ENCODE results near the gene CTPS2.
"Not testable (repeated sequence)": the region's sequence is repeated elsewhere in the genome, so short reads cannot be mapped to it uniquely, and the experiment has no call there.

CTPS2 gene

DNA sequence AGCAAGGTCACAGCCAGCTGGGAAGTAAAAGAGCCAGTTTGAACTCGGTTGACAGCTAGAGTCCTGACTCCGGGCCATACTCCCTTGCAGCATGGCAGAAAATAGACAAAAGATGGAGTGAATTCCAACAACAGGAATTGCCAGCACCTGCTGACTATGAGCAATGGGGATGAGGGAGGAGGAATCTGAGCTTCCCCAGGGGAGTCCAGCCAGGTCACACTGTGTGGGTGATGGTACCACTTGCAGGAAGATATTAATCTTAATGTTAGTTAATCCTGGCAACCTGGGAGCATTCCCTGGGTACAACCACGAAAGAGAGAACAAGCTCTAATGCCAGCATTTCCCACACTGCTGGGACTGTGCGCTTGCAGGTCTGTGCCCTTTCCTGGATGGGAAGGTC, 110.6 kb downstream of the CTPS2 start:
- DNase-seq, result no peak

DNA sequence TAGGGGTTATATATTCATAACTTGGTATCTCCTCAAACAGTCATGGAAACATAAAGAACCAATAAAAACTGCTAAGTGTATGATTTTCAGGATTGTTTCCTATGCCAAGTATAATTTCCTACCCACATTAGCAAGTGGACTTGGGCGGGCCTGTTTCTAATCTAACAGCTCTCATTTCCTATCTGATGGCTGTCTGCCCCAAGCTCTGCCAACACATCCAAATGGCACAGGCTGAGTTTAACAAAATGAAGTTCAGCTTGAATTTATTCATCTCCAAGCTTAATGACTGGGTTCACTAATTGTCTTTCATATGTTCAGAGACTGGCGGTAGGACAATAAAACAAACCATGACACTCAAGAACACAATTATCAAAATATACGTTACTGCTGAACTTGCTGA, 118.0 kb downstream of the CTPS2 start:
- no peak for DNase-seq

DNA sequence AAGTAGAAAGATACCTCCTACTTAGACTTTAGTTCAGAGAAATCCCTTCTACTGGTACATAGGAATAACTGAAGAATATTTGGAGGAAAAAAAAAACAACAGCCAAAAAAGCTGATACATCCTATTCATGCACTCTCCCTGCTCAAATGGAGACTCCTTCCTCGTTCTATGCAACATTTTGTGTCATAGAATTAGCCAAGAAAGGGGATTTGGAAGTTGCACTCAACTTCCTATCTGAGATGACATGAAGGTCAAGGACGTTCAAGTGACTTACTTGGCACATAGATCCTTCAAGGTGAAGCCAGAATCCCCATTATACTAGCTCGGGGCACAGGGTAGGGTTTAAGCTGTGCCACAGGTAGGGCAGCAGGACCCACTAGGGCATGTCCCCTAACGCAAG, 118.7 kb downstream of the CTPS2 start:
- no peak for DNase-seq

DNA sequence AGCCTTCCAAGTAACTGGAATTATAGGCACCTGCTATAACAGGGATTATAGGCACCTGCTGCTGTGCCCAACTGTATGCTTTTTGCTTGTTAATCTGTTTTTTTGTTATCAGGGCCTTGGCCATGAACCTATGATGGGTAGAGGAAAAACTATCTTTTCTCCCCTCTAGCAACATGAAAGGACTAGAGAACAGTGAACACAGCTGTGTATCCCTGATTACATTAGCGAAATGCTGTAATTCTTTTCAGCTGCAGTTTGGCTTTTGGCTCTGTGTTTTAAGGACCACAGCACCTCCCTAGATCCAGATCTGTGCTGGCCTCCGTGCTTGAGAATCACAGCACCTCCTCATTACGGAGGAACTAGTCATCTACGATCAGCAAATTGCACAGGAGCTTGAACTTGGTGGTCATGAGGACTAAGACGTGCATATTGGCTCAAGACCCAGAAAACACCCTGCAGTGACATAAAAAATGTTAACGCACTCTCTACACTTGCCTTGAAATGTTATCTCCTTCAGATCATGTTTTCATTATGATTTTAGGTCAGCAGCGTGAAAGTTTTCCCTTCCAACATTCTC, 120.2 kb downstream of the CTPS2 start:
- no peak for DNase-seq

DNA sequence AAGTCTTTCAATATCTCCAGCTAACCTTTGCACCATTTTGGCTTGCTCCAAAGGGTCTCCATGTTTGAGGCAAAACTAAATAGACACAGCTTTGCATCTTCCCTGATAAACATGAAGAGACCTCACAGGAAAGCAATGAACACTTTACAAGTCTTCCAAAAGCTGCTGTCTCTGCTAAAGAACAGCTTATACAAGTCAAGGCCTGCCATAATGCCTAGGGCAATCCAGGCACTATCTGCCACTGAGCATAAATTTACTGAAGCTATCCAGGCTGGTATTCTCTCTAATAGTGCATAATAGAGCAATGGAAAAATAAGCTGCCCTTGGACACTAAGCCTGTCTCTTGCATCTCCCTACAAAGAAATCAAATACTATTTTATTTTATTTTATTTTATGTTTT, 122.6 kb downstream of the CTPS2 start:
- no peak for DNase-seq

DNA sequence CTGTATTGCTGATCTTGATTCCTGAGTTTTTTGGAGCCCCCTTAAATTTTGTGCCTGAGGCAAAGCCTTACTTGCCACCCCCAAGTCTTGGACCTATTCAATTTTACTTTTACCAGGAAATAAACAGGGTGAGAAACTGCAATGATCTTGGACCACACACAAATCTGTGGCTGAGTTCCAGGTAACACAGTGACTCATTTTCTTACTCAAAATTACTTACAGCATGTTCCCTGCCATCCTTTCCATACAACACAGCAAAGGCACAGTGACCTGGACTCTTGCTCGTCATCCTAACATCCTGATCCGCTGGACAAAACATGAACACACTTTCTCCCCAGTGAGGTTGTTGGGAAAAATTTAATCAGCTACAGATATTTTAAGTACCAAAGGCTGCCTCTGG, 123.3 kb downstream of the CTPS2 start:
- no peak for DNase-seq

DNA sequence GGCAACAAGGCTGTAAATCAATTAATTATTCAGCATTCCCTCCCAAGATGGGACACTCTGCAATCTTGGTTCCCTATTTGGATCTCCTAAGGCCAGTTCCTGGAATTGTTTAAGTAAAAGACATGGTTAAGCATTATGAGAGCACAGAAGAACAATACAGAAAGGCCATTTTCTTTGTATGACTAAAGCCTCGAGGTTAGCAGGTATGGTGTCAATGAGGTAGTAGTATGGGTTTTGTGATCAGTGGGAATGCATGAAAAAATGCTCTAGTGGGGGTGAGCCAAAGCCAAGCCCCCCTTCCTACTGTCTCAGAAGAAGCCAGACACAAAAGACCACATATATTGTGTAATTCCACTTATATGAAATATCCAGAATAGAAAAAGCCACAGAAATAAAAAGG, 124.2 kb downstream of the CTPS2 start:
- no peak for DNase-seq

DNA sequence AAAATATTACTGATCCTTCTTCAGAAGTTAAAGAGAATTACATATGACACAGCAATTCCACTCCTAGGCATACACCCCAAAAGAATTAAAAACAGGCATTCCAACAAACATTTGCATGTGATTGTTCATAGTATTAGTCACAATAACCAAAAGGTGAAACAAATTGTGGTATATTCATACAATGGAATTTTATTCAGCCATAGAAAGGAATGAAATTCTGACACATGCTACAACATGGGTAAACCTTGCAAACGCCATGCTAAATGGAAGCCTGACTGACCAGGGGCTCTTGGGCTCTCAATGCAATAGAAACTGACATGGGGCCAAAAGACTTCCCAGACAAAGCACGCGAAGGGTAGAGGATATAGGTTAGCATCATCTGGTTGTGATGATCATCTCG, 124.6 kb downstream of the CTPS2 start:
- DNase-seq, result no peak

DNA sequence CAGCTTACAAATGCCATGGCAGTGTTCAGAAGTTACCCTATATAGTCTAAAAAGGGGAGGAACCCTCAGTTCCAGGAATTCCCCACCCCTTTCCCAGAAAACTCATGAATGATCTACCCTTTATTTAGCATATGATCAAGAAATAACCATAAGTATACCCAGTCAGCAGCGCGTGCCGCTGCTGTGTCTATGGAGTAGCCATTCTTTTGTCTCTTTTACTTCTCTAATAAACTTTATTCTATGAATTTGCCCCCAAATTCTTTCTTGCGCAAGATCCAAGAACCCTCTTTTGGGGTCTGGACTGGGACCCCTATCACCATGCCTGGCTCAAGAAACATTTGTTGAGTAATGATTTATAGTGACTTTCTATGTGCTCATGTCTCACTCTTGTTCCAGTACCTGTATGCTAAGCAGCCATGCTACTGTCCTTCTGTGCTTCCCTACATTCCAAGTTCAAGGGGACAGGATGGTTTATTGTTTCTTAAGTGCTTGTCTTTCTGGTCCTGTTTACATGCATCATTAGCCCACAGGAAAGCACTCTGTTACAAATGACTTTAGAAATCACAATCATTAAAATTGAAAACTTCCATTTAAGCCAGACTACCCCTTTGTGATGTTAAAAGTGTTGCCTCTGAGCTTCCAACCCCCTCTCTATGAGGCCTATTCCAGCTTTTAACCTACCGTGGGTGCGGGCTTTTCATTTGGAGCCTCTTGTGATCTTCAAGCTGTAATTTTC, 125.9 kb downstream of the CTPS2 start:
- DNase-seq, result no peak

DNA sequence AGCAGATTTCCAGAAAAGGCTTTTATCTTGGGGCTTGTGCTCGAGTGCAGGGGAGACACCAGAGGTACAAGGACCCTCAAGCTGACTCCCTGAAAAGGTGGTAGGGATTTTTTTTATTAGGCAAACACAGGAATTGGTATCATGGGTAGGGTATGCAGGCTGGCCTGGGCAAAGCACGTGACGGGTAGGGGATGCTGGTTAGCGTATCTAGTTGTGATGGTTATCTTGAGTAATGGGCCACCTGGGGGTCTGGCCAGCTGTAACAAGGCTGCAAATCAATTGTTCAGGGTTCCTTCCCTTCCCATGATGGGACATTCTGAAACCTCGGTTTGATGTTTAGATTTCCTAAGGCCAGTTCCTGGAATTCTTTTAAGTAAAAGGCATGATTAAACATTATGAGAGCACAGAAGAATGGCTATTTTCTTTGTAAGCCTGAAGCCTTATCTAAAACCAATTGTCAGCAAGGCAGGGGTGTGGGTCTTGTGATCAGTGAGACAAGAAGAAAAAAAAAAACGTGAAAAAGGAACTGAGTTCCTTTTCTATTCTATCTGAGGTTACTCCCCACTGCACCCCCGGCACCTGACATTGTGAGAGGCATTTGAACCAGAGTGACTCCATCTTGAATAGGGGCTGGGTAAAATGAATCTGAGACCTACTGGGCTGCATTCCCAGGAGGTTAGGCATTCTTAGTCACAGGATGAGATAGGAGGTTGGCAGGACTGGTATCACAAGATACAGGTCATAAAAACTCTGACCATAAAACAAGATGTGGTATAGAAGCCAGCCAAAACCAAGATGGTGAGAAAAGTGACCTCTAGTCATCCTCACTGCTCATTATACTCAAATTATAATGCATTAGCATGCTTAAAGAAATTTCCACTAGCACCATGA, 126.7 kb downstream of the CTPS2 start:
- no peak for DNase-seq

DNA sequence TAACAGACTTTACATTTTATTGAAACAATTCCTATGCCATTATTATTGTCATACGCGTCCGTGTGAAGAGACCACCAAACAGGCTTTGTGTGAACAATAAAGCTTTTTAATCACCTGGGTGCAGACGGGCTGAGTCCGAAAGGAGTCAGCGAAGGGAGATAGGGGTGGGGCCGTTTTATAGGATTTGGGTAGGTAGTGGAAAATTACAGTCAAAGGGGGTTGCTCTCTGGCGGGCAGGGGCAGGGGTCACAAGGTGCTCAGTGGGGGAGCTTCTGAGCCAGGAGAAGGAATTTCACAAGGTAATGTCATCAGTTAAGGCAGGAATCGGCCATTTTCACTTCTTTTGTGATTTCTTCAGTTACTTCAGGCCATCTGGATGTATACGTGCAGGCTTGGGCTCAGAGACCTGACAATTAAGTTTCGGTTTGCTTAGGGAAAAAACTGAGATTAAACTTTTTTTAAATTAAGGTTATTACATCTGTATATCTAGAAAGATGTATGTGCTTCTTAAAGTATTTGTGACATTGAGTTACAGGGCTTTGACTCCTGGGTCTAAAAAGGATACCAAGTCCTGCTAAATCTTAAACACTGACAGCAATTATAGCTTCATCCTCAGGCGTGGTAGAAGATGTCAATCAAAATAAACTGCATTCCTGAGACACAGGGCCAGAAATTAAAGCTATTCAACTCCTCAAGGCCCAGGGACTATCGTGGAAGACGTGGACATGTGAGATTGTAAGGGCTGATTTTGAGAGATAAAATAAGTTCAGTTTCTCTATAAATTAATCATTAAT, 132.3 kb downstream of the CTPS2 start:
- DNase-seq, result not testable (repeated sequence)

DNA sequence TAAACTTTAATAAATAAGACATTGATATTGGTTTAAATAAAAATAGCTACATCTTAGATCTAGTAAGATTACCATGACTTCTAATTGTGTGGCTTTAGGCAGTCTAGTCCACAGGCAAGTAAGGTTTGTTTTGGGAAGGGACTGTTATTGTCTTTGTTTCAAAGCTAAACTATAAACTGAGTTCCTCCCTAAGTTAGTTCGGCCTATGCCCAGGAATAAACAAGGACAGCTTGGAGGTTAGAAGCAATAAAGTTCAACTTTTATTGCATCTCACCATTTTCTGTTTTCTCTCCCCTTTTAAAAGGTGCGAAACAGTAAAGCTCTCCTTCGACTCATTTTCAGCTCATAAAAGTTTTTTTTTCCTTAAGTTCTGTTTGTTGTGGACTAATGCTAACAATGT, 133.0 kb downstream of the CTPS2 start:
- no peak for DNase-seq

DNA sequence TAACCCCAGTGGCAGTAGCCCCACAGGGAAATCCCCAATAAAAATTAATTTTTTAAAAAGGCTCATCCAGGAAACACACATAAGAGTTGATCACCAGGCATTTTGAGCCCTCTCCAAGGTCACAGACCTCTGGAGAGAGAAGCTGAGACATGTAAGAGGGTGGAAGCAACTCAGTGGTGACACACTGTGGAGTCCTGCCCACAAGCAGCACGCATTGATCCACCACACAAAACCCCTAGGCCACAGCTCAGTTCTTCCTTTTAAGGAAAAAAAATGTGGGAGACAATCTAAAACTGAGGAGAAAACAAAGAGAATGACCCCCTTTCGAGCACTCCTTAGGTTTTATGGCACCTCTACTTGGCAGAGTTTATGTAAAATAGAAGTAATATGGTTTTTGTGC, 134.3 kb downstream of the CTPS2 start:
- DNase-seq, result no peak

DNA sequence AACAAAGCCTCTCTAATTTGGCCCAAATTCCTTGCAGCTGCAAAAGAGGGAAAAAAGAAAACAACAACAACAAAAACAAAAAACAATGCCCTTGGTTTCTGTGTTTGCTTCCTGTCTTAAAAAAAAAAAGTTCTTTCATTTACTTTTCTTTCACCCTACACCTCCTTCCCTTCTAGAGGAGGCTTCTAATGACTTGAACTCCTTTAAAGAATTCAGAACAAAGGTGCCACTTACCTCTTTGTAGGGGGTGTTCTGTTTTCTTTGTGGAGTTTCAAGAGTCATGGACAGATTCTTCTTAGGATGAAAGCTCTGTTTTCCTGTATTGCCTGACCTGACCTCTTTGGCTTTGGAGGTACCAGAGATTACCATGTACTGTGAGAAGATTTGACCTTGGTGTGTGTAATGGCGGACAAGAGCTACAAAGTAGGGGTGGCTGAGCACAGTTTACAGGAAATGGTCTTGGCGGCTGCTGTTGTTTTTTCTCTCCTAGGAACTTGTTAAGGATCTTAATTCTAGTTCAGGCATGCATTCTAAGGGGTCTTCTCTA, 134.9 kb downstream of the CTPS2 start:
- DNase-seq, result no peak

DNA sequence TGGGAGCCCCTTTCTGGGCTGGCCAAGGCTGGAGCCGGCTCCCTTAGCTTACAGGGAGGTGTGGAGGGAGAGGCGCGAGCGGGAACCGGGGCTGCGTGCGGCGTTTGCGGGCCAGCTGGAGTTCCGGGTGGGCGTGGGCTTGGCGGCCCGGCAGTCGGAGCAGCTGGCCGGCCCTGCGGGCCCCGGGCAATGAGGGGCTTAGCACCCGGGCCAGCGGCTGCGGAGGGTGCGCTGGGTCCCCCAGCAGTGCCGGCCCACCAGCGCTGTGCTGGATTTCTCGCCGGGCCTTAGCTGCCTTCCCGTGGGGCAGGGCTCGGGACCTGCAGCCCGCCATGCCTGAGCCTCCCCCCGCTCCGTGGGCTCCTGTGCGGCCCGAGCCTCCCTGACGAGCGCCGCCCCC, 137.1 kb downstream of the CTPS2 start:
- DNase-seq, result not testable (repeated sequence)

DNA sequence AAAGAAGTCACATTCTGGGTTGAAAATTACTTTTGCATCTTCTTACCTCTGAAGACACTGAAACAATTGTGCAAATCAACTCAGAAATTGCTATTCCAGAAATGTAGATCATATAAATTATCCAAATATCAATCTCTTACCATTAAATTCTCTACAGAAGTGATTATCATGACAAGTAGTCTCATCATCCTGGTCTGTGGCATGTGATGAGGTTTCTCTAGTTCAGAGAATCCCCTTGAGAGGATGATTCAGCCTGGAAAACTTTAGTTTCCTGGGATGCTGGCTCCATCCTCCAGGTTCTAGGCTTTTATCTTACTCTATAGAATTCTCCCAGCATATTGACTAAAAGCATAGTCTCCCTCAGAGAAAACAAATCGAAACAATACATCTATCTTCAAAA, 138.7 kb downstream of the CTPS2 start:
- no peak for DNase-seq

DNA sequence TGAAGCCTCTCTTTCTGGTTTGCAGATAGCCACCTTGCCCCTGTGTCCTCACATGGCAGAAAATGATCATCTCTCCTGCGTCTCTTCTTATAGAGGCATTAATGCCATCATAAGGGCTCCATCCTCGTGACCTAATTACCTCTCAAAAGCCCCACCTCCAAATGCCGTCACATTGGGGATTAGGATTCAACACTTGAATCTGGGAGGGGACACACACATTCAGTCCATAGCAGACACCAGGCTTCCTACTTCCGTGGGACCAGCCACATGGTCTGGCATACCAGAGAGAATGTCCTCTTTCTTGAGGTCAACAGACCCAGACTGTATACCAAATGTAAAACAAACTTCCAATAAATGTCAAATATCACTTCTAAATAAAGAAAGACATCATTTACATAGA, 144.8 kb downstream of the CTPS2 start:
- no peak for DNase-seq

DNA sequence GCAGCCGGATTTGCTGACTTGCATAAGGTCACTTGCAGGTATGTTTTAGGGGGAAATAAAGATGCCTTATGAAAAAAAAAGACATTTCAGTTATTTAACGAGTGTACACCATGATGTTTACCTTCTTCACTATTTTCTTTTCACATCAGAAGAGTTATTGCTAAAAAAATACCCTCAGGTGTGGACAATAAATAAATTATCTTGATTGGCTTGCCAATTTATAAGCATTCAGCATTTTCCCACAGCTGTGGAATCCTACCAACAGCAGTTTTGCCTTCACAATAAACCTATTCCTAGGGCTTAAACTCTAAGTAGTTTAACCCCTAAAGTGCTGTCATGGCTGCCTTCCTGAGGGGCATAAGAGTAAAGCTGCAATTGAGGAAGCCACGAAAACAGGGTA, 145.9 kb downstream of the CTPS2 start:
- DNase-seq, result no peak

DNA sequence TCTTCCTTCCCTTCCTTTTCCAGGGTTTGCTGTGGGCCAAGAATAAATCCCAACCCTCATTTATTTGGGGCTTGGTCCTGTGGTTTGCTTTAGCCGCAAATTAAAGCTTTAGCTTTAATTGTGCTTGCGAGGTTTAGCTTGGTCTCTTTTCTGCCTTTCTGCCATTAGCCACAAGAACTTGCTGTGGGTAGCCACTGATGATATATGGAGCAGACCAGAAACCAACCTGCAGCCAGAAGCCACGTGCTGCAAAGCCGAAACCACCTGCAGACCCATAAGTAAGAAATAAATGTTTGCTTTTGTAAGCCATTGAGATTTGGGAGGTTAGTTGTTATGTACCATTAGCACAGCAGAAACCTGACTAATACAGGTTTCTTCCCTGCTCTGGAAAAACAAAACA, 152.3 kb downstream of the CTPS2 start:
- no peak for DNase-seq

DNA sequence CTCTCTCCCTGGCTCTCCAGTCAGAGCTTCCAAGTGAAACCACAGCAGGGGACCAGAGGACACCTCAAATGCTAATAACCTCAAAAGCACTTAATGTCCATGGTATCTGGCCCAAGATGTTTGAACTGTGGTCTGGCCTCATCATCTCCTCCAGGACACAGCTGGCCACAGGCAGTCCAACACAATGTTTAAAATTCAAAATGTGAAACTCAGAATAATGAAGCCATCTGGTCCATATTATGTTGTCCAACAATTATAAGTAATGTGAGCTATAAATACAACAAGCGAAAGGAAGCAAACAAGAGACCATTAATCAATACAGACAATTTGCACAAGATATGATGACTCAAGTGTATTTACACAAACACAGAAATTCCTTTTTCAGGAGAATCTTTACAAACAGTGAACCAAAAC, 153.3 kb downstream of the CTPS2 start:
- no peak for DNase-seq

DNA sequence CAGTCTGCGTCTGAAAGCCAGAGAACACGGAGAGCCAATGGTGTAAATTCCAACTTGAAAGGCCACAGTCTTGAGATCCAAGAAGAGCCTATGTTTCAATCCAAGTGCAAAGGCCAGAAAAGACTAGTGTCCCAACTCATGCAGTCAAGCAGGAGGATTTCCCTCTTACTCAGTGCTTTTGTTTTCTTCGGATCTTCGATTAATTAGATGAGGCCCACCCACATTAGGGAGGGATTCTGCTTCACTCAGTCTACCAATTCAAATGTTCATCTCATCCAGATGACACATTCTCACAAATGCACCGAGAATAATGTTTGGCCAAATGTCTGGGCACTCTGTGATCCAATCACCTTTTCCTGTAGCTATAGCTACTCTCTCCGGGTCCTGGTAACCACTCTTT, 154.0 kb downstream of the CTPS2 start:
- no peak for DNase-seq

DNA sequence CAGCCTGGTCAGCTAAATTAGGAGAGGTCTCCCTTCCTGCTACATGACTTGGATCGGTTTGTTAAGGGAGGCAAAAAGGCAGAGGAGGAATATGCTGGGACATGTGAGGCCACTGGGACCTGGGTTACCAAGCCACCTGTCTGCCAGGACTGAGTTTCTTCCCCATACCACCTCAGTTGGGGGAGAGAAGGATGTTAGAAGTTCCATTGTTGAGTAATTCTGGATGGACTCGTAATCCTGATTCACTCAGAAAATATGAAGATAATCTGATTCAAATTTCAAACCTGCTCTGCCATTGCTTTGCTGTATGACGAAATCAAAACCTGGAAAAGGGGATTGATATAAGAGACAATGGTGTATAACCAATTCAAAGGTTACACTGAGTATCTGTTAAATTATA, 159.9 kb downstream of the CTPS2 start:
- no peak for DNase-seq

DNA sequence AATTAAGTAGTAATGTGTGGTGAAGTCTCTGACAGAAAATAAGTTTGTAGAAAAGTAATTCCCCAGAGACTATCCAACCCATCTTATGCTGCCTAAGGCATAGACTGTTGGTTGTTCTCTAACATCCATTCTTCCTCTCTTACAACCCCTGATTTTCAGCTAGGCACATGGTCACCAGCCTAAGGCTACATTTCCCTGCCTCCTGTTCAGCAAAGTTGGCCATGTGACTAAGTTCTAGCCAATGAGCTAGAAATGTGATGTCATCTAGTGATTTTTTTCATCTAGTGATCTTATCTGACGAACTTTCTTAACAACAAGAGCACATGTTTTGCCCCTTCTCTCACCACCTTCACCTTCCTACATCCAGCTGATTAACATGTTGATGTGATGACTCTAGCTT, 164.8 kb downstream of the CTPS2 start:
- DNase-seq, result no peak
